Liver (tissue), 3 donors: ENCODE measurements around the gene MAGI1.

Experiments
- GABPA ChIP-seq, 2 donors: IDR thresholded peaks in 1 of 2; conservative IDR thresholded peaks in 1 of 2; 2 replicates each; pipeline ENCODE4 v1.6.1; 2016; ENCODE audit warnings: antibody characterized with exemption in 2 of 2, mild to moderate bottlenecking in 1 of 2, moderate library complexity in 1 of 2
- HNF4G ChIP-seq: IDR thresholded peaks from 2 replicates; pipeline ENCODE4 v1.6.1; 2016; ENCODE audit warnings: antibody characterized with exemption
- JUND ChIP-seq, 2 donors: IDR thresholded peaks; 2 replicates each; pipeline ENCODE4 v1.6.1; 2016; ENCODE audit warnings: antibody characterized with exemption in 2 of 2
- RAD21 ChIP-seq, 2 donors: IDR thresholded peaks; 2 replicates each; pipeline ENCODE4 v1.6.1; 2016; ENCODE audit warnings: antibody characterized with exemption in 2 of 2, mild to moderate bottlenecking in 2 of 2
- RXRA ChIP-seq, 2 donors: IDR thresholded peaks; 2 replicates each; pipeline ENCODE4 v1.6.1; 2017 to 2018; ENCODE audit warnings: antibody characterized with exemption in 2 of 2, mild to moderate bottlenecking in 1 of 2
- SP1 ChIP-seq: IDR thresholded peaks from 2 replicates; pipeline ENCODE4 v1.6.1; 2018; ENCODE audit warnings: antibody characterized with exemption, mild to moderate bottlenecking
- TAF1 ChIP-seq: conservative IDR thresholded peaks from 2 replicates; pipeline ENCODE4 v1.6.1; 2016; ENCODE audit warnings: antibody characterized with exemption, mild to moderate bottlenecking
- YY1 ChIP-seq: IDR thresholded peaks from 2 replicates; pipeline ENCODE4 v1.6.1; 2016; ENCODE audit warnings: antibody characterized with exemption, mild to moderate bottlenecking
- TF ChIP-seq, protein P1 (sequence below): IDR thresholded peaks from 2 replicates; pipeline ENCODE4 v1.6.1; 2016; ENCODE audit warnings: antibody characterized with exemption, mild to moderate bottlenecking
- TF ChIP-seq, protein P2 (sequence below): fragments of 150-350 bp; IDR thresholded peaks from 2 replicates; pipeline ENCODE4 v1.5.1; 2017; ENCODE audit warnings: improper control_type of control experiment, low read depth, low read length; ENCODE audit not compliant: missing input control
- TF ChIP-seq, protein P3 (sequence below): IDR thresholded peaks from 2 replicates; pipeline ENCODE4 v1.6.1; 2016; ENCODE audit warnings: antibody characterized with exemption
- donor health status: healthy.
- donor health status: healthy.

DNA sequence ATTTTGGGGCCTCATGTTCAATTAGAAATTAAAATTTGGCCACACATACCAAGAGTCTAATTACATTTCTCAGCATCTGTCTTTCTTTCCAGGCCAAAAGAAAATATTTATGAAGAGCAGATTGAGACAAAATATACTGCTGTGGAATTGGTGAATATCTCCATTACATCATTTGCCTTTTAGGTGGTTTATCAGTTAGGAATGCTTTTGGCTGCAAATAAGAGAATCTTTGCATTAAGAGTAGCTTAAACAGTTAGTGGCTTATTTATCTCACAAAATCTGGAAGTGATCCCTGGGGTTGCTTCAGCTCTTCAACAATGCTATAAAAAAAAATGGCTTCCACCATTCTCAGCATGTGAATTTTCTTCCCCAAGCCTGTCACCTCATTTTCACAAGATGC, 308.7 kb downstream of the MAGI1 start:
- no peak for TF ChIP-seq TAF1
- TF ChIP-seq RAD21 (IDR thresholded peaks at IDR 0.05): no peak
- no peak for TF ChIP-seq YY1
- TF ChIP-seq, protein P1, sequence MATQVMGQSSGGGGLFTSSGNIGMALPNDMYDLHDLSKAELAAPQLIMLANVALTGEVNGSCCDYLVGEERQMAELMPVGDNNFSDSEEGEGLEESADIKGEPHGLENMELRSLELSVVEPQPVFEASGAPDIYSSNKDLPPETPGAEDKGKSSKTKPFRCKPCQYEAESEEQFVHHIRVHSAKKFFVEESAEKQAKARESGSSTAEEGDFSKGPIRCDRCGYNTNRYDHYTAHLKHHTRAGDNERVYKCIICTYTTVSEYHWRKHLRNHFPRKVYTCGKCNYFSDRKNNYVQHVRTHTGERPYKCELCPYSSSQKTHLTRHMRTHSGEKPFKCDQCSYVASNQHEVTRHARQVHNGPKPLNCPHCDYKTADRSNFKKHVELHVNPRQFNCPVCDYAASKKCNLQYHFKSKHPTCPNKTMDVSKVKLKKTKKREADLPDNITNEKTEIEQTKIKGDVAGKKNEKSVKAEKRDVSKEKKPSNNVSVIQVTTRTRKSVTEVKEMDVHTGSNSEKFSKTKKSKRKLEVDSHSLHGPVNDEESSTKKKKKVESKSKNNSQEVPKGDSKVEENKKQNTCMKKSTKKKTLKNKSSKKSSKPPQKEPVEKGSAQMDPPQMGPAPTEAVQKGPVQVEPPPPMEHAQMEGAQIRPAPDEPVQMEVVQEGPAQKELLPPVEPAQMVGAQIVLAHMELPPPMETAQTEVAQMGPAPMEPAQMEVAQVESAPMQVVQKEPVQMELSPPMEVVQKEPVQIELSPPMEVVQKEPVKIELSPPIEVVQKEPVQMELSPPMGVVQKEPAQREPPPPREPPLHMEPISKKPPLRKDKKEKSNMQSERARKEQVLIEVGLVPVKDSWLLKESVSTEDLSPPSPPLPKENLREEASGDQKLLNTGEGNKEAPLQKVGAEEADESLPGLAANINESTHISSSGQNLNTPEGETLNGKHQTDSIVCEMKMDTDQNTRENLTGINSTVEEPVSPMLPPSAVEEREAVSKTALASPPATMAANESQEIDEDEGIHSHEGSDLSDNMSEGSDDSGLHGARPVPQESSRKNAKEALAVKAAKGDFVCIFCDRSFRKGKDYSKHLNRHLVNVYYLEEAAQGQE: no peak
- TF ChIP-seq, protein P2, sequence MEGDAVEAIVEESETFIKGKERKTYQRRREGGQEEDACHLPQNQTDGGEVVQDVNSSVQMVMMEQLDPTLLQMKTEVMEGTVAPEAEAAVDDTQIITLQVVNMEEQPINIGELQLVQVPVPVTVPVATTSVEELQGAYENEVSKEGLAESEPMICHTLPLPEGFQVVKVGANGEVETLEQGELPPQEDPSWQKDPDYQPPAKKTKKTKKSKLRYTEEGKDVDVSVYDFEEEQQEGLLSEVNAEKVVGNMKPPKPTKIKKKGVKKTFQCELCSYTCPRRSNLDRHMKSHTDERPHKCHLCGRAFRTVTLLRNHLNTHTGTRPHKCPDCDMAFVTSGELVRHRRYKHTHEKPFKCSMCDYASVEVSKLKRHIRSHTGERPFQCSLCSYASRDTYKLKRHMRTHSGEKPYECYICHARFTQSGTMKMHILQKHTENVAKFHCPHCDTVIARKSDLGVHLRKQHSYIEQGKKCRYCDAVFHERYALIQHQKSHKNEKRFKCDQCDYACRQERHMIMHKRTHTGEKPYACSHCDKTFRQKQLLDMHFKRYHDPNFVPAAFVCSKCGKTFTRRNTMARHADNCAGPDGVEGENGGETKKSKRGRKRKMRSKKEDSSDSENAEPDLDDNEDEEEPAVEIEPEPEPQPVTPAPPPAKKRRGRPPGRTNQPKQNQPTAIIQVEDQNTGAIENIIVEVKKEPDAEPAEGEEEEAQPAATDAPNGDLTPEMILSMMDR: no peak
- TF ChIP-seq, protein P3, sequence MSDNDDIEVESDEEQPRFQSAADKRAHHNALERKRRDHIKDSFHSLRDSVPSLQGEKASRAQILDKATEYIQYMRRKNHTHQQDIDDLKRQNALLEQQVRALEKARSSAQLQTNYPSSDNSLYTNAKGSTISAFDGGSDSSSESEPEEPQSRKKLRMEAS: no peak
- no peak for TF ChIP-seq GABPA (IDR thresholded peaks at IDR 0.05 in 1 of 2, conservative IDR thresholded peaks at IDR 0.05 in 1 of 2)
- TF ChIP-seq SP1: no peak
- no peak for TF ChIP-seq JUND (IDR thresholded peaks at IDR 0.05)
- no peak for TF ChIP-seq RXRA (IDR thresholded peaks at IDR 0.05)
- no peak for TF ChIP-seq HNF4G
